ENCODE results near the gene CYP2W1.

DNA sequence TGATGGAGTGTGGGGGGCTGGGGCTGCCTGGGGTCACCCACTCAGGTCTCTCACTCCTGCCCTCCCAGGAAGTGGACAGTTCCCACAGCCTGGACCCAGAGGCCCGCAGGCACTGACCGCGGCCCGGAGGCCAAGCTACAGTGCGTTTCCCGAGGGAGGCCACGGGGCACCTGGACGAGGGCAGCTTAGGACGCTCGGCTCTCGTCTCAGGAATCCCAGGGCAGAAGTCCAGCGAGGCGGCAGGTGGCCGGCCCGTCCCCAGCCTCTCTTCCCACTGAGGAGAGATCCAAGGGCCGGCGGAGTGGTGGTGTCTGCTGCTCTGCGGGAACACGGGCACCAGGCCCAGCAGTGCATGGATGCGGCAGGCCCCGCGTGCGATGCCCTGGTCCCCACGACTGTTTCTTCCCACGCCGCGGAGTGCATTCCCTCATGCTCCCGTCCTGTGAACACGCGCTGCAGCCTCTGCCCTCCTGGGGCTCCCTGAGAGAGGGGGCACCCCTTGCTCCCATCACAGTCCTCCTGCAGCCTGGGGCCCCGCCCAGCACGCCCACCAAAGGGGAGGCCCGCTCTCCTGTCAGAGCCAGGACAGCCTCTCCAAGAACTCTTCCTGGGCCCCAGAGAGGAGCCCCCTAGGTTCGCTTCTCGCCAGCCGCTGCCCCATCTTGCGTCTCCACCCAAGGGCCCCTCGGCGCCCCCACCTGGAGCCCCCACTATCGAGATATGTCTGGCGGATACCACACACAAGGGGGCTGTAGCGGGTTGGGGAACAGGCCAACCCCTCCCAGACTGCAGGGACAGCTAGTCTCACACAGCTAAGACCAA, 37.0 kb downstream of the CYP2W1 start:
- TF ChIP-seq POLR2AphosphoS5 (IDR thresholded peaks at IDR 0.05; ENCODE audit: borderline replicate concordance, low read depth, low read length) (no peak), EZH2 (IDR thresholded peaks at IDR 0.05) (no peak), FOXP2 (optimal IDR thresholded peaks at IDR 0.05; ENCODE audit: control extremely low read depth, extremely low read length, insufficient read depth) (no peak)

All from SK-N-MC (cell line).